ENCODE measurements around the gene SNX27. TPM values are rescaled to one million over a fixed set of nuclear protein-coding genes. Genes with fewer than 3 reads are reported as not detected.

Gene SNX27
- polyA plus RNA-seq, 1 donor (not counting 4 experiments of a cell fraction or from before 2014, with no cell fraction given) = 15.7 TPM

DNA sequence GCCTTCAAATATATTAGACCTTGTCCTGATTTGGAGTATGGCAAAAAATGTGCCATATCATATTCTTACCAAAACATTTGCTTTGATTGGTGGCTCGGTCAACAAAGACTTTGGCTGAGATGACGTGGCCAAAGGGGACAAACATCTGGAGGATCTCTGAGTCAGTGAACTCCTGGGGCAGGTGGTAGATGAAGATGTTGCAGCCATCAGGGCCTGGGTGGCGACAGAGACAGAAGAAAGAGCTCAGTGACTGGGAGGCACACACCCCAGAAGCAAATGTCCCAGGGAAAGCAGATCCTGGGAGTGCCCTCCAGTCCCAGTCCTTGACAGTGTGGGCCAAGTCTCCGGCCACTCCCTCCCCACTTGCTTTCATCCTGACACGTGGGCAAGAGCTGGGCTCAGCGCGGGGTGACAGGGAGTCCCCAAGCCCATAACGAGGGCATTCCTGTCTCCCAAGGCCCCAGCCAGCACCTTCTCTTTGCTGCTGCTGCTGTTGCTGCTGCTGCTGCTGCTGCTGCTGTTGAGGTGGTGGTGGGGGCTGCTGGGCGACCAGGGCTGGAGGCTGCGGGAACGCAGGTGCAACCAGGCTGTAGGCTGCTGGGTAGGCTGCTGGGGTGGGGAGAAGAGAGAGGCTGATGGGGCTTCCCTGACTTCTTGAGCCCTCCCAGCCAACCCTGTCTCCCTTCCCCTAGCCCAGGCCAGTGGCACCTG is 94.1 kb downstream of the SNX27 start:
- dilution Hi-C loops (cut with MboI; ENCODE audit: extremely low pct_ligation_motif_present, low sequenced_read_pairs) = no loop called here
- no peaks in the 10 kb centered on the region for H4K20me1 ChIP-seq (ENCODE audit: control insufficient read depth, extremely low read depth, insufficient read depth, low read length)
- no peak for FAIRE-seq

DNA sequence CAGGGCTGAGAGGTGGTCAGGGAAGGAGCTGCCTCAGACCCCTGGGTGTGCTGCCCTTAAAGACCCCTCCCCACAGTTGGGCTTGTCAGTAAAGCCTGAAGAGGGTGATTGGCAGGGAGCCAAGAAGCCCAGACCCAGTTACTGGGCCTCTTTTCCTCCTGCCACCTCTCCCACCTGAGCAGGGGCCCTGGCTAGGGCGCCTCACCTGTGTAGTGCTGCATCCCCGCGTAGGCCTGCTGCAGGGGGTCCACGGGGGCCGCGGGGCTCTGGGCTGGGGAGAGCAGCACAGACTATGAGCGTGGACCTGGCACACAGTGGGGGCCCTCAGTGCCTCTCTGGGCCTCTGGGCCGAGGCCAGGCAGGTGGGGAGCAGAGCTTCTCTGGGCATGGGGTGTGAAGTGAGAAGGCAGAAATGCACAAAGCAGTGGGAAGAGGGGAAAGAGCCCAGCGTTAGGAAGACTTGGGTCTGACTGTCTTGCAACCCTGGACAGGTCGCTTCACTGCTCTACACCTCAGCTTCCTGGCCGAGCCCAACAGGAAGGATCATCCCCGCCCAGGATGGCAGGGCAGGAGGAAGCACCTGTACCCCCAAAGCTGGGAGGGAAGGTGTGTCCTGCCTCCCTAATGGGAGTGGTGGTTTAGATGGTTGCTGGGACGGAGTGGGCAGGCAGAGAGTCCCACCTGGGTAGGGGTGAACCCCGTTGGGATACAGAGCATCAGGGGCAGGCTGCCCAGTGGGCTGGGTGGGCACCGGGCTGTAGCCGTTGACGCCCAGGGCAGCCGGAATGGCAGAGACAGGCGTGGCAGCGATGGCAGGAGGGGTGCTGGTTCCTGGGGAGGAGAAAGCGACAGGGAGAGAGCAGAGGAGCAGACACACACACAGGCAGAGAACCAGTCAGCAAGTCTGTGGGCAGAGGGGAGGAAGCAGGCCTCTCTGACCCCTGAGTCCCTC is 94.9 kb downstream of the SNX27 start:
- no peak overlapping the region for H2AFZ ChIP-seq (ENCODE audit: control insufficient read depth, low read length)
- no peak overlapping the region for H3K27ac ChIP-seq (ENCODE audit: control insufficient read depth, insufficient read depth, low read length)
- no peaks in the 10 kb centered on the region for H3K9me1 ChIP-seq (ENCODE audit: control insufficient read depth, extremely low read depth, insufficient read depth, low read length)
- H3K36me3 ChIP-seq (ENCODE audit: control insufficient read depth in 2 of 2, extremely low read depth in 1 of 2, insufficient read depth in 2 of 2, low read length in 2 of 2) = no peaks in the 10 kb centered on the region
- H3K27me3 ChIP-seq (ENCODE audit: control insufficient read depth, extremely low read depth, insufficient read depth, low read length) = peaks cover 5% of the 10 kb centered on the region
- DNase-seq (ENCODE audit: low read depth, low spot score) (no peak), FAIRE-seq (no peak)
- TF ChIP-seq CTCF (optimal IDR thresholded peaks at IDR 0.05 in 1 of 3, IDR thresholded peaks at IDR 0.05 in 1 of 3, conservative IDR thresholded peaks at IDR 0.05 in 1 of 3; ENCODE audit: extremely low read depth in 1 of 3, insufficient read depth in 2 of 3, low read length in 3 of 3) (no peak), EZH2 (IDR thresholded peaks at IDR 0.05; ENCODE audit: low read length) (no peak)
- H3K79me2 ChIP-seq (ENCODE audit: control insufficient read depth, insufficient read depth, low read length) = no peaks in the 10 kb centered on the region
- H4K20me1 ChIP-seq (ENCODE audit: control insufficient read depth, extremely low read depth, insufficient read depth, low read length) = no peaks in the 10 kb centered on the region
- no peaks in the 10 kb centered on the region for H3K9me3 ChIP-seq (ENCODE audit: control insufficient read depth, low read depth, low read length)
- H3K4me3 ChIP-seq (ENCODE audit: control insufficient read depth in 2 of 3, extremely low read depth in 1 of 3, insufficient read depth in 2 of 3, low read depth in 1 of 3, low read length in 3 of 3) = no peak overlapping the region
- no peak overlapping the region for H3K9ac ChIP-seq (ENCODE audit: control insufficient read depth, extremely low read depth, insufficient read depth, low read length)
- H3K4me2 ChIP-seq (ENCODE audit: control insufficient read depth, extremely low read depth, insufficient read depth, low read depth, low read length) = no peak overlapping the region
- H3K4me1 ChIP-seq (ENCODE audit: control insufficient read depth, extremely low read depth, insufficient read depth, low read length) = no peaks in the 10 kb centered on the region
- dilution Hi-C loops (cut with MboI; ENCODE audit: extremely low pct_ligation_motif_present, low sequenced_read_pairs) = no loop called here

More for the DNA sequence above, 94.1 kb downstream of the SNX27 start:
- TF ChIP-seq EZH2 (IDR thresholded peaks at IDR 0.05; ENCODE audit: low read length) (no peak), CTCF (optimal IDR thresholded peaks at IDR 0.05 in 1 of 3, IDR thresholded peaks at IDR 0.05 in 1 of 3, conservative IDR thresholded peaks at IDR 0.05 in 1 of 3; ENCODE audit: extremely low read depth in 1 of 3, insufficient read depth in 2 of 3, low read length in 3 of 3) (no peak)
- DNase-seq (ENCODE audit: low read depth, low spot score) = no peak
- H3K36me3 ChIP-seq (ENCODE audit: control insufficient read depth in 2 of 2, extremely low read depth in 1 of 2, insufficient read depth in 2 of 2, low read length in 2 of 2) = peaks cover 0 to 2% of the 10 kb centered on the region in 2 experiments
- H3K4me3 ChIP-seq (ENCODE audit: control insufficient read depth in 2 of 3, extremely low read depth in 1 of 3, insufficient read depth in 2 of 3, low read depth in 1 of 3, low read length in 3 of 3) = no peak overlapping the region
- no peak overlapping the region for H3K9ac ChIP-seq (ENCODE audit: control insufficient read depth, extremely low read depth, insufficient read depth, low read length)
- H2AFZ ChIP-seq (ENCODE audit: control insufficient read depth, low read length) = no peak overlapping the region
- H3K4me1 ChIP-seq (ENCODE audit: control insufficient read depth, extremely low read depth, insufficient read depth, low read length) = no peaks in the 10 kb centered on the region
- H3K27me3 ChIP-seq (ENCODE audit: control insufficient read depth, extremely low read depth, insufficient read depth, low read length) = peaks cover 5% of the 10 kb centered on the region
- H3K79me2 ChIP-seq (ENCODE audit: control insufficient read depth, insufficient read depth, low read length) = no peaks in the 10 kb centered on the region
- no peak overlapping the region for H3K4me2 ChIP-seq (ENCODE audit: control insufficient read depth, extremely low read depth, insufficient read depth, low read depth, low read length)
- no peak overlapping the region for H3K27ac ChIP-seq (ENCODE audit: control insufficient read depth, insufficient read depth, low read length)
- H3K9me1 ChIP-seq (ENCODE audit: control insufficient read depth, extremely low read depth, insufficient read depth, low read length) = no peaks in the 10 kb centered on the region
- no peaks in the 10 kb centered on the region for H3K9me3 ChIP-seq (ENCODE audit: control insufficient read depth, low read depth, low read length)

All from keratinocyte (primary cell).